Right renal cortex interstitium (tissue), 3 donors: ENCODE results near the gene MKNK1. TPM values are rescaled to one million over a fixed set of nuclear protein-coding genes. Genes with fewer than 3 reads are reported as not detected.
"Not testable (repeated sequence)": the region's sequence is repeated elsewhere in the genome, so short reads cannot be mapped to it uniquely, and the experiment has no call there.

Experiments
- DNase-seq, 3 donors: peaks; one replicate each; pipeline ENCODE4 v3.0.0-alpha.2; 2013; ENCODE audit warnings: low read depth in 3 of 3, low spot score in 2 of 3
- polyA plus RNA-seq, 3 donors: library from polyadenylated mRNA; unstranded; fragments of 120-200 nt; gene quantifications; one replicate each; pipeline ENCODE4 v1.2.1, GENCODE V29; 2013; ENCODE audit not compliant: insufficient read length in 3 of 3

The MKNK1 gene
- polyA plus RNA-seq: 10 to 100 TPM; 20.0 to 22.6 (median 20.8) TPM

DNA sequence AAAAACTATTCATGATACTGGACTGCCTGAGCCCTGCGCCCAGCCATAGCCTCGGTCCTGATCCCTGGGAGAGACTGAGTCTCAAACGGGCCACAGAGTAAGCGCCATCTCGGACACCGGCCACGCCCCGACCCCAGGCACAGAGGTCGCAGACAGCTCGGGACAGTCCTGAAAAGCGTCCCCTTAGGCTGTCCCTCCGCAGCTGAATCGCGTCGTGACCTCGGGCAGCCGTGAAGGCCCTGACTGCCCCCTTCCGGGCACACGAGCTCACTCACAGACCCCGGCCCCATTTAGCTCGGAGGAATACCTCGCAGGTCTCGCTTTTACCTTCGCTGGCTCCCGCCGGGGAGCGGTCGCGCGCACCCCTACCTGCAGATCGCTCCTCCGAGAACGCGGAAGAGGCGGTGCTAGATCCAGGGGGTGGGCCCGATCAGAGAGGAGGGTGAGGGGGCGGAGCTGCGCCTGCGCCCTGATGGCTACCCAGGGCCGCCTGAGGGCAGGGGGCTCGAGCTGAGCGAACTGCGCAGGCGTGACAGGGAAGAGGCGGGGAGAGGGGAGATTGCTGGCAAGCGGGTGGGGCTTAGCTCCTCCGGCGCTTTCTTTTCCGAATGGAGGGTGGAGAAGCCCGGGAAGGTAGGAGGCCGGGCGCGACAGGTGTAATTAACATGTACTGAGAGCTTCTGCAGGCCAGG lies at the start of gene MKNK1:
MKNK1 (minus strand) TSS at position 411 of the 692 bp plus-strand sequence. CDS start 20,941 bp downstream, outside the sequence.
- peak; percentile 83 to 91 (median 88) for DNase-seq

- peak in 1 of 3 donors; percentile 10 for DNase-seq
Measured at GRCh38 chr1:46653405-46653958, 49.4 kb upstream of the MKNK1 start.

- no peak for DNase-seq
Measured at GRCh38 chr1:46652321-46653100, 48.4 kb upstream of the MKNK1 start.

DNA sequence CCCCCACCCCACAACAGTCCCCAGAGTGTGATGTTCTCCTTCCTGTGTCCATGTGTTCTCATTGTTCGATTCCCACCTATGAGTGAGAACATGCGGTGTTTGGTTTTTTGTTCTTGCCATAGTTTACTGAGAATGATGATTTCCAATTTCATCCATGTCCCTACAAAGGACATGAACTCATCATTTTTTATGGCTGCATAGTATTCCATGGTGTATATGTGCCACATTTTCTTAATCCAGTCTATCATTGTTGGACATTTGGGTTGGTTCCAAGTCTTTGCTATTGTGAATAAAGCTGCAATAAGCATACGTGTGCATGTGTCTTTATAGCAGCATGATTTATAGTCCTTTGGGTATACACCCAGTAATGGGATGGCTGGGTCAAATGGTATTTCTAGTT lies 47.1 kb upstream of the MKNK1 start:
- DNase-seq: not testable (repeated sequence)

- no peak for DNase-seq
Measured at GRCh38 chr1:46650491-46650890, 46.4 kb upstream of the MKNK1 start.

GRCh38 chr1:46649764-46650163 lies 45.7 kb upstream of the MKNK1 start:
- DNase-seq: no peak

DNA sequence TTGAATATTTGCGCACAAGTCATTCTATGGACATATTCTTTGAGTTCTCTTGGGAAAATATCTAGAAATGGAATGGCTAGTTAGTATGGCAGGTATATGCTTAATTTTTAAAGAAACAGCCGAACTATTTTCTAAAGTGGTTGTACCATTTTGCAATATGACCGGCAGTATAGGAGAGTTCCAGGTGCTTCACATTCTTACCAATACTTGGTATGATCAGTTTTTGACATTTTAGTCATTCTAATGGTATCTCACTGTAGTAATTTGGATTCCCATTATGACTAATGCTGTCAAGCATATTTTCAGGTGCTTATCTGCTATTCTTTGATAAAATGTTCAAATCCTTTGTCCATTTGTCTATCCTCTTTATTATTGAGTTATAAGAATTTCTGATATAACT lies 43.5 kb upstream of the MKNK1 start:
- DNase-seq: no peak

GRCh38 chr1:46646844-46647243 lies 42.8 kb upstream of the MKNK1 start:
- no peak for DNase-seq

DNA sequence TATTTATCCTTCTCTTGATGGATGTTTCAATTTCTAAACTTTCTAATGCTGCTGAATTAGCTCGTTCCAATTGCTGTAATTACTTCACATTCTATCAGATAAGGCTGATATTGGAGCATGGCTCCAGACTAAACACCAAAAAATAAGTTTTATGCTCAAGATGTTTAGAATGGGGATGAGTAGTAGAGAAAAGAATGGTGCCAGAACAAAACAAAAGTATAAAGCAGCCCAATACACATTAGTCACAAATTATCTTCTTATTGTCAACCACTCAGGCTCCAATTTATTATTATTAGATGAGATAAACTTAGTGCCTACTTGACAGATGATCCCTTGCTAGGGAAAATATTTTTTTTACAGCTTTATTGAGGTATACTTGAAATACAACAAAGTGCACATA lies 42.3 kb upstream of the MKNK1 start:
- DNase-seq: no peak

- no peak for DNase-seq
Measured at GRCh38 chr1:46645815-46646214, 41.7 kb upstream of the MKNK1 start.

GRCh38 chr1:46643368-46643775 lies 39.3 kb upstream of the MKNK1 start:
- DNase-seq: peak in 1 of 3 donors; percentile 21

- no peak for DNase-seq
Measured at GRCh38 chr1:46642115-46642680, 38.1 kb upstream of the MKNK1 start.

GRCh38 chr1:46639547-46639946 lies 35.5 kb upstream of the MKNK1 start:
- no peak for DNase-seq

GRCh38 chr1:46638921-46639320 lies 34.9 kb upstream of the MKNK1 start:
- DNase-seq: no peak

DNA sequence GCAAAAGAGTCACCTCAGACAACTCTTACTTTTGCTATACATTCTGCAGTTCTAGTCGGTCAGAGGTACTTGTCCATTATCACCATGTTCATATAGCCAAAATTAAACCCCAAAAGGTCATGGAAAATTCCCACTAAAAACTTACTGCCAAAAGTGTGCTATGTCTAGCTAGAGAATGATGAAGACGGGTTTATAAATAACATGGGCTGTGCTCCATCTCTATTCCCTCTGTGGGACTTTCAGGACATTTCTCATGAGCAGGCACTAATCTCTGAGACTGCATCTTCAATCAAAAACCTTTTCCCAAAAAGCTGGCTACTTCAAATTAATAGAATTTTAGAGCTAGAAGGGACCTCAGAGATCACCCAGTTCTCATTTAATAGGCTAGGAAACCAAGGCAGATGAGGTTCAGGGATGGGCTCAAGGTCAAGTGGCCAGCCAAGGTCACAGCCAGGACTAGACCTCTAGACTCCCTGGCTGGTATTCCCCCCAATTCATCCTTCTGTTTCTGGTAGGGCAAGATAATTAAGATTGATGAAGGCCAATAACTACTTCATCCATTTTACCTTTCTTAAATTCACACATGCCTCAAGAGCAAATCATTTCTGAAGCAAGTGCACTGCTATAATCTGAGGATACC lies 33.5 kb upstream of the MKNK1 start:
- no peak for DNase-seq

GRCh38 chr1:46635205-46635604 lies 31.1 kb upstream of the MKNK1 start:
- no peak for DNase-seq

GRCh38 chr1:46630719-46631118 lies 26.7 kb upstream of the MKNK1 start:
- DNase-seq: no peak

GRCh38 chr1:46623743-46624644 lies 19.9 kb upstream of the MKNK1 start:
- DNase-seq: no peak

DNA sequence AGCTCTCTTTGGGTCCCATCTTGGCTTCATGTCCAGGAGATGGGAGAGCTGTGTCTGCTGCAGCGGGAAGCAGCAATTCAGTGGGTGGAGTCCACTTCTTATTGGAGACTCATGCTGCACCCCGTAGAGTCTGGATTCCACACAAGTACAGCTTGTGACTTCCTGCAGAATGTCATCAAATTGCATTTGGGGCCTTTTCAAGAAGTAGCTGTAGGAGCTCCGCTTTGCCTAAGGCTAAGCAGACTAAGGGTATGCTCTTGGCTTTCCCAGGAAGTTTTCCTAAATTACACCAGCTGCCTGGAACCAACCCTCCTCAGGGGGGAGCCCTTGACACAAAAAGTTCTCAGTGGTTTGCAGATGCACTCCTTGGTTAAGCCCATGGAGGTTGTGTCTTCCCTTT lies 18.3 kb upstream of the MKNK1 start:
- DNase-seq: no peak

DNA sequence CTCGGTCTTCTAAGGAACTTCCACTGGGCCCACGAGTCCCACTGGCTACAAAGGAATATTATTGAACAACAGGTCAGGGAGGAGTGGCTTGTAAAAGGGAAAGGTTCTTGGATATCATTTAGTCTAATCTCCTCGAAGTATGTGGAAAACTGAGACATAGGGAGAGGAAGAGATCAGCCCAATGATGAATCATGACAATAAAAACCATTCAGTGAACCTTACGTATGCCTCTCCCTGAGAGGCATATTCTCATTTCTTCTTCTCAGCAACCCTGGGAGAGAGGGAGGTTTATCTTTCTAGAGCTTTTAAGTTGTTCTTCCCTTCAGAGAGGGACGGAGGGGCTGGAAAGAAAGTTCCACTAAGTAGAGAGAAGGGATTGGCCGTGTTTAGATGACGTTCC lies 17.9 kb upstream of the MKNK1 start:
- DNase-seq: no peak
